Fibroblast of the conjunctiva (primary cell): ENCODE measurements around the gene PTPN13.

Source experiments
- DNase-seq: peaks from one replicate; pipeline ENCODE4 v3.0.0-alpha.2; 2010; ENCODE audit warnings: low read depth

Gene PTPN13

DNA sequence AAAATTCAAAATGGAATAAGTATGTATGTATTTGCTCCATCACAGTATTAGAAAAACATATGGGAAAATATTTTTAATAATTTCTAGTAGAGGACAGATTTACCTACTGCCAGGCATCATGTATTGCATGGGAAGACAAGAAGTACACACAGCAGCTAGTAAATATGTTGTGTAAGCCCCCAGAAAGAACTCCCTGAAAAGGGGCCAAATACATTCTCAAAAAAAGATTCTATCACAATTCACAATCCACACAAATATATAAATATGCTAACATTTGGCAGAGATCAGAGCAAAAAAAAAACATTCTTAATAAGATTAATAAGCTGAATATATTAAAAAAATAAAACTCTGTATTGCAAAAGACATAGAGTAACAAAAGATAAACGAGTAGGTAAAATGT lies 227.0 kb downstream of the PTPN13 start:
- no peak for DNase-seq

GRCh38 chr4:86822136-86822535 lies 228.0 kb downstream of the PTPN13 start:
- DNase-seq, result no peak

DNA sequence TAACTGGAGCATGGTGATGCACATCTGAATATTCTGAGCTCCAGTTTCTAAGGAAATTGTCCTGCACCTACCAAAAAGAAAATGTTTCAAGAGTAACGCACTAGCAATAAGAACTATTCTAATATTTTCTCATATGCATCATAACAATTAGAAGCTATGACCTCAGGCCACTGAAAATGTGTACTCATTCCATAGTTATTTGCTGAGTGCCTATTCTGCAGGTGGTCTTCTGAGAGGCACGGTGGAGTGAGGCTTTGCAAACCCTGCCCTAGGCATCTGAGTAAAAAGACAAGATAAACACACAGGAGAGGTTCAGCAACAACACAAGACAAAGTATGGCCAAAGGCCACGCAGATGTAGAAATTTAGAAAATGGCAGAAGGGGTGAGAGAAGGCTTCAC lies 231.4 kb downstream of the PTPN13 start:
- no peak for DNase-seq

DNA sequence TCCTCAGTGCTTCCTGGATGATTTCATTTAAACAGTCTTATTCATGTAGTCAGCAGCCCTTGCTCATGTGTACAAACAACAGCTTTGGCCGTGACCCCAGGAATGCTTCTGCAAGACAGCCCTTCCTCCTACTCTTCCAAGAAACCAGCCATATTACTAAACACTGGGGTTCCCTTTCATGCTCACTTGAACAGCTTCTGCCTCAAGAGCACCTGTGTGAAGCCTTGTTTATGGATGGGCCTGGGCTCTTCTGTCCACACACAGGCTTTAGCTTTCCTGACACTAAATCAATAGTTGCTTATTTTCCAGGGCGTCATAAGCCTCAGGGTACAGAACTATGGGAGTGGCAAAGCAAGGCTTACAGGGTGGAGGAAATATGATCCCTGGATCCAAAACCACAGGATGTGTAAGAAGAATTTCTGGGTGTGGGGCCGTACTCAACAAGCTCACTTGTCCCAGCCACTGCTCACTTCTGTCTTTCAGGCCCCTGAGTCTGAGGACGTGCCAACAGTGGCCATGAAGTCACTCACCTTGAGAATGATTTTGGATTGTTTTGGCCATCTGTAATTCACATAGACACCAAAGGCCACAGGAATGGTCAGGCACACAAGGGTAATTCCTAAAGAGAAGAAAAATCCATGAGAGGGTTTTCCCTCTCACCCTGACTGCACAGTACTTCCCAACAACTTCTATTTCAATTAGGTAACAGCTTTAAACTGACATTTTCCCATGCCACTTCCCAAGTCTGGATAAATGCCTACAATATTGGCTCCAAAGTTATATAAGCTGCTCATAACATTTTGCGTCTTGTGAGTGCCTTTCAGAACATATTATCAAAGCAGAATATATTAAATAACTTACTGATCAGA lies 237.4 kb downstream of the PTPN13 start:
- peak; percentile 74 for DNase-seq

- DNase-seq, result no peak
Measured at GRCh38 chr4:86833615-86834014, 239.5 kb downstream of the PTPN13 start.

DNA sequence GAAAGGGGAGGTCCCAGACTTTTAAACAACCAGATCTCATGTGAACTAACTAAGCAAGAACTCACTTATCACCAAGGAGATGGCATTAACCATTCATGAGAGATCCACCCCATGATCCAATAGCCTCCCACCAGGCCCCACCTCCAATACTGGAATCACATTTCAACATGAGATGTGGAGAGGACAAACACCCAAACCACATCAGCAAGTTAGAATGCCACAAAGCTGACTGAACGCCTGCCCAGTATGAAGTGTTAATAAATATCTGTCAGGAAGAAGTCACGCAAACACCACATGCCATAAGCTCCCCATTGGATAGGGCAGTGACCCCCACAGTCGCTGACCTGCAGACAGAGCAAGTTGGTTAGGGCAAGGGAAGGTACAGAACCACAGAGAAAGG lies 240.8 kb downstream of the PTPN13 start:
- no peak for DNase-seq

DNA sequence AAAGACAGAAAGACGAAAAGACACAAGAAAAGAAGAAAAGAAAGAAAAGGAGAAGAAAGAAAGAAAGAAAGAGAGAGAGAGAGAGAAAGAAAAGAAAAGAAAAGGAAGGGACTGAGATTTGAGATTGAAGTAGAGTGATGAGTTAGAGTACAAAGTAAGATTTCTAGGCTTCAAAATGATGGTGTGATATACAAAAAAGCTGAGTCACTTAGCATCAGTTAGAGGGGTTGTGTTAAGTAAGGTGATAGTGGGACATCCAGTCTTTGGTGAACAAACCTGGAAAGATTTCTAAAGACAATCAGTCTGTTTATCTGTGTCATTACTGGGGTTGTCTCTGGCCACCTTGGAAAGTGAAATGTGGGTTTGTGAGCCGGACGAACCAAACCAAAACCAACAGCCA lies 241.6 kb downstream of the PTPN13 start:
- DNase-seq, result no peak

DNA sequence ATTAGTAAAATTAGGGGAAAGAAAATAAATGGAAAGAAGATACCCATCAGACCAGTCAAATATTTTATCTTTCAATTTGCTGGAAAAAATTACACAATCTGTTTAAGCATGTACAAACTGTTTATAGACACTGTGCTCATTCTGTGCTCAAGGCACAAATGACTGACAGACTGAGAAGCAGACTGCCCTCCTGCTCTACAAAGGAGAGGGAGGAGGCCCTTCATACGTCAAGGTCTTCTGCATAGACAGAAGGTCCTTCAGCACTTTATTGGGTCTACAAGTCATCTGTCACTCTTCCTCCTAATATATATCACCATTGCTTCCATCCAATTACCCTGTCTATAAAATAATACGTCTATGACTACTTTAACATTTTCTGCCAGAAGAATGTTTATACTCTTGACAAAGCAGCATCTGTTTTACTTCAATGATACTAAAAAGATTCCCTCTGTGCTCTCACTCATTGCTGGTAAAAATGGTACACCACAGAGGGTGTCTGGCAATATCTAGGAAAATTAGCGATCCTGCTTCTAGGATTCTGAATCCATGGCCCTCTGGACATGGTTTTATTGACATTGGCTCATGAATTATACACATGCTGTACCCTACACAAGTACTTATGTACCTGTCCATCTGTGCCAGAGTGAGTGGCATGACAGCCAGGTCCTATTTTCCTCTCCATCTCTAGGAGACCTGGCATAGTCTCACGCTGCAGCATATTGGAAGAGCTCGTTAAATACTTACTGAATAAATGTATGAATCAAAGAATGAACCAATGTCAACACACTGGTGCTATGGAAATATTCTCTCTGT lies 243.8 kb downstream of the PTPN13 start:
- no peak for DNase-seq

GRCh38 chr4:86840858-86841257 lies 246.7 kb downstream of the PTPN13 start:
- no peak for DNase-seq

GRCh38 chr4:86841309-86841708 lies 247.2 kb downstream of the PTPN13 start:
- DNase-seq, result no peak

DNA sequence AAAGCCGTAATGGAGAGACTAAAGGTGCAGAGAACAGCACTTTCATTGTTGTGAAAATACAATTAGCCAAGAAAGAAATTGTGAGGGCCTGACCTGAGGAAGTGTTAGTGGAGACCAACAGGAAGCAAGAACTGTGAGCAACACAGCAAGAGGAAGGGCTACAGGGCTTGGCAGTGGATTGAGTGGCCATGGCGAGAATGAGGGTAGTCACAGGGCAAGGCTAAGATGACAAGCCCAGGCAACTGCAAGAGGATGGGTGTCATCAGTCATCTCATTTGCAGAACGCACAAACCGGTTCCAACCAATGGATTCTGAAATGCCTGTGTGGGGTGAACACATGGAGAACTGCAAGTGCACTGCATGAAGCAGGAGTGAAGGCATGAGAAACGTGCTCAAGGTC lies 251.5 kb downstream of the PTPN13 start:
- DNase-seq, result no peak

GRCh38 chr4:86846921-86847320 lies 252.8 kb downstream of the PTPN13 start:
- peak; percentile 33 for DNase-seq

GRCh38 chr4:86847571-86847970 lies 253.5 kb downstream of the PTPN13 start:
- no peak for DNase-seq

GRCh38 chr4:86848136-86848535 lies 254.0 kb downstream of the PTPN13 start:
- no peak for DNase-seq

DNA sequence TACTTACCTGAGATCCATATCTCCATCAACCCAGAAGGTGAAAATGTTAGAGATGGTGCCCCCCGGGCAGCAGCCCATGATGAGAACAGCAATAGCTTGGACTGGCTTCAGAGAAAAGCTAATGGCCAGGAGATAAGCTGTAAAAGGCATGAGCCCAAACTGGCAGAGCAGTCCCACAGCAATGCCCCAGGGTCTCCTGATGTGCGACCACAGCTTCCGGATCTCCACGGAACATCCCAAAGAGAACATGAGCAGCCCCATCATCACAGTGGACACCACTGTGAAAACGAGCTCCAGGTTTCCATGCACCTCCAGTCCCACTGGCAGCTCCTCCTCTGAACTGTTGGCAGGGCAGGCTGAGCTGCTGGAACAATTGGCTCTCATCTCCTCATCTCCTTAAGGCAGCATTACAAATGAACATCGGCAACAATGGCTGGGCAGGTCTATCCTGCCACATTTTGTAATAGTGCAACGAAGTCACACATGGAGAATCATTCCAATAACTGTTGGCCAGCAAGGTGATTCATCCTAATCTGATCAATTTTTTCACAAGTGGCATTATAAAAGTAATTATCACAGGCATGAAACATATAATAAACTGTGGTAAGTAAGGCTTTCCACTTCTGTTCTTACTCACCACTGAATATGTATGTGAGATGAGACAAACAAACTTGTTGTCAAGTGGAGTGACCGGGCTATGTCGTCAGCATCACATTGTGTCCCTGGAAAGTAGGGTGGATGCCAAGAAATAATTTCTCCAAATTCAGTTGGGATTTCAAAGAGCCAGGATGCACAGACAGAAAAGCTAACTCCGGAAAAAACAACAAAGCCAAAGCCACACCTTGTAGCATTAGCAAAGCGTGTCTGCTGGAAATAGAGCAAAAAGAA lies 254.9 kb downstream of the PTPN13 start, which contains the start of gene SLC10A6:
SLC10A6 (minus strand) TSS at position 653 of the 888 bp plus-strand sequence; CDS start at position 384, 269 bp downstream.
- DNase-seq, result no peak

GRCh38 chr4:86853209-86853608 lies 259.1 kb downstream of the PTPN13 start:
- no peak for DNase-seq

- no peak for DNase-seq
Measured at GRCh38 chr4:86855572-86855971, 261.5 kb downstream of the PTPN13 start.

GRCh38 chr4:86856896-86857295 lies 262.8 kb downstream of the PTPN13 start:
- DNase-seq, result peak; percentile 22

GRCh38 chr4:86857341-86858052 lies 263.4 kb downstream of the PTPN13 start:
- DNase-seq, result no peak
